Activated naive CD8-positive, alpha-beta T cell (primary cell): ENCODE data around the gene VPS11.

Source experiments
- H3K27ac Mint-ChIP-seq: one replicate; pipeline ENCODE4 v1.8.0; 2021; ENCODE audit warnings: mixed read lengths
- H3K27me3 Mint-ChIP-seq: one replicate; pipeline ENCODE4 v1.8.0; 2021; ENCODE audit warnings: mixed read lengths
- H3K36me3 Mint-ChIP-seq: one replicate; pipeline ENCODE4 v1.8.0; 2021; ENCODE audit warnings: mixed read lengths
- H3K4me1 Mint-ChIP-seq: one replicate; pipeline ENCODE4 v1.8.0; 2021; ENCODE audit warnings: low read depth, mixed read lengths
- H3K4me3 Mint-ChIP-seq: one replicate; pipeline ENCODE4 v1.8.0; 2021; ENCODE audit warnings: mild to moderate bottlenecking, mixed read lengths
- H3K9me3 Mint-ChIP-seq: one replicate; pipeline ENCODE4 v1.8.0; 2021; ENCODE audit warnings: low read depth, mixed read lengths

Gene VPS11

GRCh38 chr11:119112314-119113020, 44.8 kb downstream of the VPS11 start:
- Mint-ChIP-seq H3K9me3 (no peaks in the 10 kb centered on the region), H3K27ac (peak overlapping the region; percentile 52), H3K4me3 (no peak overlapping the region), H3K36me3 (peaks cover 17% of the 10 kb centered on the region), H3K4me1 (peaks cover 53% of the 10 kb centered on the region), H3K27me3 (no peaks in the 10 kb centered on the region)

GRCh38 chr11:119113716-119114115, 46.1 kb downstream of the VPS11 start:
- Mint-ChIP-seq H3K36me3 (peaks cover 17% of the 10 kb centered on the region), H3K4me3 (no peak overlapping the region), H3K9me3 (no peaks in the 10 kb centered on the region), H3K4me1 (peaks cover 48% of the 10 kb centered on the region), H3K27ac (peak overlapping the region; percentile 72), H3K27me3 (no peaks in the 10 kb centered on the region)

DNA sequence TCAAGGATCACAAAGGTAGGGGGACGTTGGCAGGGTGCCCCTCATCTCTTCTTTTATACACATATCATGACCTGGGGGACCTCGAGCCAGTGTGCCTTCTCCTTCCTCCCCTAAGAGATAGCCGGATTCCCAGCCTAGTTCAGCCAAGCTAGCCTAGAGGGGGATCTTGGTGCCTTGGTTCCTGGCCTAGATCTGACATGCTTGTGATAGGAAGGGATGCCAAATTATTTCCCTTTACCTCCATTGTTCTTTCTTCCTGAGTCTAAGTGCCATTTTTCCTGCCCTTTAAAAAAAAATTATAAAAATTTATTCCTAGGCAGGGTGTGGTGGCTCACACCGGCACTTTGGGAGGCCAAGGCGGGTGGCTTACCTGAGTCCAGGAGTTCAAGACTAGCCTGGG, 46.7 kb downstream of the VPS11 start:
- H3K9me3 Mint-ChIP-seq = no peaks in the 10 kb centered on the region
- peaks cover 41% of the 10 kb centered on the region for H3K4me1 Mint-ChIP-seq
- peaks cover 17% of the 10 kb centered on the region for H3K36me3 Mint-ChIP-seq
- H3K4me3 Mint-ChIP-seq = no peak overlapping the region
- H3K27ac Mint-ChIP-seq = peak overlapping the region; percentile 72
- H3K27me3 Mint-ChIP-seq = no peaks in the 10 kb centered on the region

DNA sequence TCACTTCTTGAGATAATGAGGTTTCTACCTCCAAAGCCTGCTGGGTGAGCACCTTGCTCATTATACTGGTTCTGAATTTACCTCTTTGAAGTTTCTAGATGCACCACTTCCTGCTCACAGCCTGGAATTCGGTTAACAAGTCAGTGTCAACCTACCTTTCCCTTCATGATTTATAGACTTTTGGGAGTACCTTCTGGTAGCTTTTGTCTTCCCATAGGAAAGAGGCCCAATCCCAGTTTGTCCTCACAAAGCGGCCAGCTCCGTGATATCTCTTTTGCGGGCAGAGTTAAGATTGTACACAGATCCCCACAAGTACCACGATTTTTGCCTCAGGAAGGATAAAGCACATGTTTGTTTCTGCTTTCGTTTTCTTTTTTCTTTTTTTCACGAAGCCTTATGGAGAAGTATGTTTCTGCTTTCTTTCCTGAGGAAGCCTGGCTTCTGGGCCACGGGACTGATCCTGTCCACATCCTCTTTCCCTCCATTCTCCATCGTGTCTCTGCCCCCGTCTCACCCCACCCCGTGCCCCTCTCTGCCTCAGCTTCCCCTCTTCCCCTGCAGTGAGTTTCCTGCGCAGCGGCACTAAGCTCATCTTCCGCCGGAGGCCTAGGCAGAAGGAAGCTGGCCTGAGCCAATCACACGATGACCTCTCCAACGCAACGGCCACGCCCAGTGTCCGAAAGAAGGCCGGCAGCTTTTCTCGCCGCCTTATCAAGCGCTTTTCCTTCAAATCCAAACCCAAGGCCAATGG, 48.0 kb downstream of the VPS11 start:
- Mint-ChIP-seq H3K4me3 (peak overlapping the region; percentile 83), H3K9me3 (no peaks in the 10 kb centered on the region), H3K27me3 (no peaks in the 10 kb centered on the region), H3K36me3 (peaks cover 14% of the 10 kb centered on the region), H3K27ac (peak overlapping the region; percentile 98), H3K4me1 (peaks cover 37% of the 10 kb centered on the region)

- Mint-ChIP-seq H3K4me3 (peak overlapping the region; percentile 83), H3K27ac (peak overlapping the region; percentile 98), H3K4me1 (peaks cover 40% of the 10 kb centered on the region), H3K9me3 (no peaks in the 10 kb centered on the region), H3K36me3 (peaks cover 14% of the 10 kb centered on the region), H3K27me3 (no peaks in the 10 kb centered on the region)
These were observed 48.6 kb downstream of the VPS11 start for GRCh38 chr11:119116235-119116594.

DNA sequence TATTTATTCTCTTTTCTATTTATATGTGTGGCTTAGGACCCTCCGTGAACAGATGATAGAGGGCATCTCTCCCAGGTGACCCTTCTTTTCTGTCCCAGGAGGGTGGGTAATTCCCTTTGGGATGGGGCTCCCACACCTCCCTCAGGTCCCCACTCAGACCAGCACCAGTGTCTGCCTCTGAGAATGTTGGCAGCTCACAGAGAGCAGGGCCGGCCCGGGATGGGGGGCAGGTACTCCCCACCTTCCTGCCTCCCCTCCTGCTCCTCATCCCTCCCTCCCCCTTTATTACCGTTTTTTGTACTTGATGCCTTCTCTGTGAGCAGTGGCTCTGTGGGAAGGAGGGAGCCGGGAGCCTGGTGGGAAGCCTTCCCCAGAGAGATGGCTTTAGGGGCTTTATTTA, 49.0 kb downstream of the VPS11 start:
- no peaks in the 10 kb centered on the region for H3K9me3 Mint-ChIP-seq
- H3K4me1 Mint-ChIP-seq = peaks cover 40% of the 10 kb centered on the region
- H3K27me3 Mint-ChIP-seq = no peaks in the 10 kb centered on the region
- H3K36me3 Mint-ChIP-seq = peaks cover 11% of the 10 kb centered on the region
- peak overlapping the region; percentile 86 for H3K27ac Mint-ChIP-seq
- H3K4me3 Mint-ChIP-seq = peak overlapping the region; percentile 83

DNA sequence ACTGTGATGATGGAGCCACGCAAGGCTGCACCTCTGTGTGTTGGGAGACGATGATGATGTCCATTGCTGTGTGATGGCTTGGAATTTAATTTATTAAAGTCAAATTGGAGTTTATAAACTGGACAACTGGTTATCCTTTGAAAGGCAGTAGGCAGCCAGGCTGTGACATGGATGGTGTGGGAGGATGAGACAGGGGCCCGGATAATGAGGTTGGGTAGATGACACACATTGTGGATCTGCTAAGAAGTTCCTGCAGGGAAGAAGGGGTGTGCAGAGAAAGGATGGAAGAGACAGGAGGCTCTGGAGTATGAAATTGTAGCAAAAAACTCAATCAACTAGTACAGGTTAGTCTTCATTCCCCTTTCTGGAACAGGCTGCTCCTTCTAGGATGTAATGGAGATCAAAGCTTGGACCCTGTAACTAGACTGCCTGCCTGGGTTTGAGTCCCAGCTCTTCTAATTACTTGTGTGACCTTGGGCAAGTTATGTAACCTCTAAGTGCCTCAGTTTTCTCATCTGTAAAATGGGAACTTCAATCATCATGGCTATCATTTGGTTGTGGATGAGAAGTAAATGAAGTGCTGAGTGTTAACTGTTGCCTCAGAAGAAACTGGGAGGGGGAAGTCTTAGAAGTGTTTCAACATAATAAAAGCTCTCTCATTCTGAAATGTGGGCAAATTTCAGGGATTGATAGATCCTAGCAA, 49.5 kb downstream of the VPS11 start:
- Mint-ChIP-seq H3K4me1 (peaks cover 44% of the 10 kb centered on the region), H3K9me3 (no peaks in the 10 kb centered on the region), H3K27me3 (no peaks in the 10 kb centered on the region), H3K36me3 (peaks cover 8% of the 10 kb centered on the region), H3K4me3 (peak overlapping the region; percentile 3), H3K27ac (peak overlapping the region; percentile 69)

- Mint-ChIP-seq H3K27ac (no peak overlapping the region), H3K36me3 (peaks cover 8% of the 10 kb centered on the region), H3K4me1 (peaks cover 49% of the 10 kb centered on the region), H3K27me3 (no peaks in the 10 kb centered on the region), H3K9me3 (no peaks in the 10 kb centered on the region), H3K4me3 (no peak overlapping the region)
These were observed 50.6 kb downstream of the VPS11 start for GRCh38 chr11:119118227-119118626.

- Mint-ChIP-seq H3K27ac (no peak overlapping the region), H3K9me3 (no peaks in the 10 kb centered on the region), H3K27me3 (no peaks in the 10 kb centered on the region), H3K4me1 (peaks cover 52% of the 10 kb centered on the region), H3K36me3 (peaks cover 8% of the 10 kb centered on the region), H3K4me3 (no peak overlapping the region)
These were observed 51.3 kb downstream of the VPS11 start for GRCh38 chr11:119118946-119119345.

- peaks cover 45% of the 10 kb centered on the region for H3K4me1 Mint-ChIP-seq
- peak overlapping the region; percentile 99 for H3K4me3 Mint-ChIP-seq
- H3K9me3 Mint-ChIP-seq = no peaks in the 10 kb centered on the region
- peaks cover 4% of the 10 kb centered on the region for H3K36me3 Mint-ChIP-seq
- peak overlapping the region; percentile 94 for H3K27ac Mint-ChIP-seq
- no peaks in the 10 kb centered on the region for H3K27me3 Mint-ChIP-seq
These were observed 53.0 kb downstream of the VPS11 start for GRCh38 chr11:119120639-119121007.

GRCh38 chr11:119121008-119121810, 53.6 kb downstream of the VPS11 start, which contains the start of gene HINFP:
Gene HINFP, plus strand, starts transcription at chr11:119121580. Its CDS starts 5,365 bp downstream, at chr11:119126945.
- peak within 1 kb of the TSS; percentile 94 for H3K27ac Mint-ChIP-seq
- H3K27me3 Mint-ChIP-seq = no peaks in the 10 kb centered on the region
- peaks cover 2% of the 10 kb centered on the region for H3K36me3 Mint-ChIP-seq
- H3K9me3 Mint-ChIP-seq = no peaks in the 10 kb centered on the region
- H3K4me3 Mint-ChIP-seq = peak within 1 kb of the TSS; percentile 99
- H3K4me1 Mint-ChIP-seq = peaks cover 40% of the 10 kb centered on the region

DNA sequence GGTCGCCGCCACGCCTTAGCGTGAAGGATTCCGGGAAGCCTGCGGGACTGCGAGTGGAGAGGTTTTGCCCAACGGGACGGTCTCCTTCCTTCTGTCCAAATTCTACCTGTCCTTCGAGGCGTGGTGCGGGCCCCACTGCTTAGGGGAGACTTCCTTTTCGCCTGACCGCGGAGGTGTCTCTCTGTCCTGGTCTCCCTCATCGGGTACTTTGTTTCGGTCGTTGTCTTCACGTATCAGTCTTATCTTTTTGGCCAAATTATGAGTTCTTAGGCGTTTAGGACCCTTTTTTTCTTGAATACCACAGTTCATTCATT, 54.1 kb downstream of the VPS11 start:
- peak overlapping the region; percentile 94 for H3K27ac Mint-ChIP-seq
- H3K4me3 Mint-ChIP-seq = peak overlapping the region; percentile 99
- no peaks in the 10 kb centered on the region for H3K27me3 Mint-ChIP-seq
- peaks cover 40% of the 10 kb centered on the region for H3K4me1 Mint-ChIP-seq
- no peaks in the 10 kb centered on the region for H3K9me3 Mint-ChIP-seq
- peaks cover 2% of the 10 kb centered on the region for H3K36me3 Mint-ChIP-seq

GRCh38 chr11:119125821-119126220, 58.2 kb downstream of the VPS11 start:
- Mint-ChIP-seq H3K4me3 (no peak overlapping the region), H3K9me3 (no peaks in the 10 kb centered on the region), H3K4me1 (peaks cover 36% of the 10 kb centered on the region), H3K27ac (no peak overlapping the region), H3K27me3 (no peaks in the 10 kb centered on the region), H3K36me3 (peaks cover 4% of the 10 kb centered on the region)

GRCh38 chr11:119126675-119127268, 59.2 kb downstream of the VPS11 start:
- no peaks in the 10 kb centered on the region for H3K9me3 Mint-ChIP-seq
- H3K4me1 Mint-ChIP-seq = peaks cover 34% of the 10 kb centered on the region
- H3K27ac Mint-ChIP-seq = peak overlapping the region; percentile 58
- H3K4me3 Mint-ChIP-seq = no peak overlapping the region
- H3K27me3 Mint-ChIP-seq = no peaks in the 10 kb centered on the region
- H3K36me3 Mint-ChIP-seq = peaks cover 4% of the 10 kb centered on the region
